Endothelial cell of umbilical vein (primary cell): ENCODE results near the gene NRDE2. TPM values are rescaled to one million over a fixed set of nuclear protein-coding genes. Genes with fewer than 3 reads are reported as not detected.

Experiments used
- BruUV-seq: library from RNA; stranded (reverse); fragments of 400-500 nt; replicated peaks from 2 replicates; lab custom pipeline; 2021; lab: Mats Ljungman, UMichigan
- CTCF ChIA-PET: fragments of 300-600, 350-600 bp; sonication (Branson Sonifier 250); formaldehyde crosslinking; loops from one replicate; lab custom pipeline; 2021; ENCODE audit warnings: antibody characterized with exemption, inconsistent platforms; lab: Charles Lee
- POLR2A ChIA-PET: fragments of 300-600, 350-600 bp; sonication (Branson Sonifier 250); formaldehyde crosslinking; loops from one replicate; lab custom pipeline; 2021; ENCODE audit warnings: antibody characterized with exemption, inconsistent platforms; lab: Charles Lee
- DNase-seq: peaks from one replicate; pipeline ENCODE4 v3.0.0-alpha.2; 2011; ENCODE audit warnings: low read depth, low spot score
- FAIRE-seq: peaks from 2 replicates; lab custom pipeline; 2011; peaks lifted over from hg19 to GRCh38; lab: Jason Lieb, UNC
- H2AFZ ChIP-seq: 2 replicates; pipeline ENCODE4 v1.6.0; 2012; ENCODE audit warnings: low read depth, low read length, control low read depth, inconsistent platforms
- H3K27ac ChIP-seq: 2 replicates; pipeline ENCODE4 v1.5.1; 2011; ENCODE audit warnings: low read depth, mild to moderate bottlenecking, control low read depth, low read length, moderate library complexity; ENCODE audit not compliant: insufficient read depth
- H3K27me3 ChIP-seq, 2 experiments: 2 replicates each; pipeline versions ENCODE4 v1.6.0 to v1.6.1; 2011; ENCODE audit warnings: low read length in 2 of 2, mixed read lengths in 1 of 2; ENCODE audit not compliant: control insufficient read depth in 2 of 2, insufficient read depth in 2 of 2
- H3K36me3 ChIP-seq, 2 experiments: 2 replicates in 1 of 2; 3 replicates in 1 of 2; pipeline ENCODE4 v1.5.1; 2011; ENCODE audit warnings: low read length in 2 of 2, mild to moderate bottlenecking in 1 of 2, moderate library complexity in 1 of 2; ENCODE audit not compliant: control insufficient read depth in 2 of 2, insufficient read depth in 2 of 2; ENCODE audit errors: extremely low read depth in 1 of 2
- H3K4me1 ChIP-seq: 3 replicates; pipeline ENCODE4 v1.5.1; 2011; ENCODE audit warnings: mild to moderate bottlenecking, low read length; ENCODE audit not compliant: control insufficient read depth, insufficient read depth; ENCODE audit errors: extremely low read depth
- H3K4me2 ChIP-seq: 2 replicates; pipeline ENCODE4 v1.6.1; 2011; ENCODE audit warnings: low read length, control low read depth, mixed read lengths; ENCODE audit not compliant: insufficient read depth
- H3K4me3 ChIP-seq, 3 experiments: fragments of 200-600 bp in 1 of 3; sonication (generic), shearing (Covaris generic) in 1 of 3; replicated peaks in 1 of 3; 2 replicates each; pipeline ENCODE4 v1.5.1; 2011 to 2016; ENCODE audit warnings: control low read depth in 3 of 3, low read length in 3 of 3, mild to moderate bottlenecking in 2 of 3, inconsistent platforms in 1 of 3, low read depth in 1 of 3, moderate library complexity in 1 of 3; ENCODE audit not compliant: insufficient read depth in 1 of 3
- H3K79me2 ChIP-seq: 2 replicates; pipeline ENCODE4 v1.6.0; 2012; ENCODE audit warnings: low read length, inconsistent platforms; ENCODE audit not compliant: control insufficient read depth, insufficient read depth
- H3K9ac ChIP-seq: replicated peaks from 2 replicates; pipeline ENCODE3; 2011; ENCODE audit warnings: low read length, control low read depth; ENCODE audit not compliant: insufficient read depth; ENCODE audit errors: extremely low read depth
- H3K9me1 ChIP-seq: replicated peaks from 3 replicates; pipeline ENCODE4 v1.6.0; 2011; ENCODE audit warnings: mild to moderate bottlenecking, low read length; ENCODE audit not compliant: control insufficient read depth, insufficient read depth; ENCODE audit errors: extremely low read depth
- H3K9me3 ChIP-seq: replicated peaks from 2 replicates; pipeline ENCODE4 v1.5.1; 2012; ENCODE audit warnings: low read length, inconsistent platforms; ENCODE audit not compliant: control insufficient read depth, insufficient read depth
- H4K20me1 ChIP-seq: replicated peaks from 2 replicates; pipeline ENCODE3; 2011; ENCODE audit warnings: mild to moderate bottlenecking, low read length; ENCODE audit not compliant: control insufficient read depth, insufficient read depth; ENCODE audit errors: extremely low read depth
- CTCF ChIP-seq, 2 donors: IDR thresholded peaks; 1 replicate in 1 of 2; 2 replicates in 1 of 2; pipeline ENCODE4 v1.5.1; 2011; ENCODE audit warnings: low read length in 2 of 2, mild to moderate bottlenecking in 2 of 2, moderate library complexity in 2 of 2, control low read depth in 1 of 2, inconsistent platforms in 1 of 2, low read depth in 1 of 2; ENCODE audit not compliant: insufficient read depth in 1 of 2; ENCODE audit errors: extremely low read depth in 1 of 2
- EZH2 ChIP-seq: IDR thresholded peaks from 2 replicates; pipeline ENCODE4 v1.6.1; 2012; ENCODE audit warnings: borderline replicate concordance, low read depth, mild to moderate bottlenecking, moderate library complexity, low read length, inconsistent platforms; ENCODE audit not compliant: severe bottlenecking
- FOS ChIP-seq: IDR thresholded peaks from 2 replicates; pipeline ENCODE4 v1.6.1; 2011; ENCODE audit warnings: mild to moderate bottlenecking, low read length, moderate library complexity, borderline replicate concordance; ENCODE audit not compliant: insufficient read depth
- GATA2 ChIP-seq: IDR thresholded peaks from 2 replicates; pipeline ENCODE4 v1.7.0; 2011; ENCODE audit warnings: low read depth, mild to moderate bottlenecking, moderate library complexity, mixed read lengths, low read length; ENCODE audit not compliant: insufficient read length, insufficient read depth
- JUN ChIP-seq: IDR thresholded peaks from 2 replicates; pipeline ENCODE4 v1.6.1; 2011; ENCODE audit warnings: borderline replicate concordance, low read depth; ENCODE audit not compliant: insufficient read length, insufficient read depth
- MAX ChIP-seq: IDR thresholded peaks from 2 replicates; pipeline ENCODE4 v1.6.1; 2011; ENCODE audit not compliant: insufficient read depth, insufficient read length
- MYC ChIP-seq: IDR thresholded peaks from one replicate; pipeline ENCODE4 v1.6.1; 2011; ENCODE audit warnings: mild to moderate bottlenecking, low read depth, low read length
- POLR2A ChIP-seq: IDR thresholded peaks from 2 replicates; pipeline ENCODE4 v1.6.1; 2012; ENCODE audit warnings: low read depth, mild to moderate bottlenecking, control low read depth, low read length
- POLR2AphosphoS5 ChIP-seq: IDR thresholded peaks from 2 replicates; pipeline ENCODE4 v1.6.1; 2012; ENCODE audit warnings: low read depth, mild to moderate bottlenecking, control low read depth, low read length, moderate library complexity; ENCODE audit not compliant: insufficient read depth
- dilution Hi-C: fragments of 300-500 bp; cut with MboI; formaldehyde crosslinking; loops from one replicate; pipeline ENCODE4 v1.15.0; 2019; ENCODE audit warnings: low sequenced_read_pairs; ENCODE audit not compliant: extremely low pct_ligation_motif_present
- intact Hi-C: fragments of 100-400 bp; cut with micrococcal nuclease; formaldehyde crosslinking; loops from one replicate; pipeline ENCODE4 v1.10.0; 2022
- polyA plus RNA-seq, 4 experiments: library from polyadenylated mRNA; depleted of rRNA in 3 of 4; stranded (reverse) in 3 of 4; unstranded in 1 of 4; fragments of >200 nt; gene quantifications; 2 replicates each; pipeline versions ENCODE4 v1.2.1 to v1.2.3, GENCODE V29; 2011 to 2012; ENCODE audit warnings: missing spikeins in 1 of 4
- total RNA-seq: library from RNA; stranded (reverse); gene quantifications from 2 replicates; pipeline ENCODE4 v1.2.3, GENCODE V29; 2021

NRDE2 gene
- total and polyA plus RNA-seq, 2 donors (not counting 3 experiments of a cell fraction or from before 2014, with no cell fraction given), result 8.5 to 22.1 TPM

- Histone ChIP-seq H3K4me1 (no peaks in the 10 kb centered on the region), H3K9me3 (no peaks in the 10 kb centered on the region), H3K9me1 (no peaks in the 10 kb centered on the region), H3K27ac (no peak overlapping the region), H3K36me3 (peaks cover 0 to 1% of the 10 kb centered on the region in 2 experiments), H3K27me3 (no peaks in the 10 kb centered on the region), H4K20me1 (no peaks in the 10 kb centered on the region), H2AFZ (no peak overlapping the region), H3K4me2 (no peak overlapping the region), H3K79me2 (peaks cover 14% of the 10 kb centered on the region), H3K9ac (no peak overlapping the region), H3K4me3 (no peak overlapping the region)
- intact Hi-C loops (no loop called here), dilution Hi-C loops (no loop called here)
- POLR2A ChIA-PET, result no interaction called here
- CTCF ChIA-PET, result no interaction called here
- no TSS peak for BruUV-seq
- DNase-seq, result no peak
- FAIRE-seq, result no peak
- TF ChIP-seq MAX (no peak), POLR2A (no peak), POLR2AphosphoS5 (no peak), FOS (peak; percentile 23), GATA2 (no peak)
Measured at GRCh38 chr14:90319634-90320541, 11.9 kb downstream of the NRDE2 start.

- H3K9me3 ChIP-seq, result no peaks in the 10 kb centered on the region
- H3K4me1 ChIP-seq, result no peaks in the 10 kb centered on the region
- FAIRE-seq, result no peak
- ChIA-PET POLR2A (no interaction called here), CTCF (no interaction called here)
- peaks cover 12% of the 10 kb centered on the region for H3K79me2 ChIP-seq
- H4K20me1 ChIP-seq, result no peaks in the 10 kb centered on the region
- no peak overlapping the region for H3K4me3 ChIP-seq
- peaks cover 0 to 1% of the 10 kb centered on the region in 2 experiments for H3K36me3 ChIP-seq
- BruUV-seq, result no TSS peak
- intact Hi-C loops (no loop called here), dilution Hi-C loops (no loop called here)
- no peaks in the 10 kb centered on the region for H3K9me1 ChIP-seq
- no peak overlapping the region for H3K4me2 ChIP-seq
- no peak overlapping the region for H3K9ac ChIP-seq
- TF ChIP-seq CTCF (IDR thresholded peaks at IDR 0.05; ENCODE audit: extremely low read depth in 1 of 2, insufficient read depth in 1 of 2, low read depth in 1 of 2, low read length in 2 of 2), result no peak
- no peak for TF ChIP-seq POLR2A
- no peak for TF ChIP-seq MAX
- no peak for TF ChIP-seq POLR2AphosphoS5
- TF ChIP-seq EZH2, result no peak
- TF ChIP-seq JUN, result no peak
- no peak for TF ChIP-seq MYC
- TF ChIP-seq FOS, result no peak
- TF ChIP-seq GATA2, result no peak
- no peaks in the 10 kb centered on the region for H3K27me3 ChIP-seq
- no peak for DNase-seq
- no peak overlapping the region for H3K27ac ChIP-seq
- no peak overlapping the region for H2AFZ ChIP-seq
Measured at GRCh38 chr14:90319173-90319572, 12.6 kb downstream of the NRDE2 start.
